GM23248 (cell line): ENCODE results near the gene OPCML. TPM values are rescaled to one million over a fixed set of nuclear protein-coding genes. Genes with fewer than 3 reads are reported as not detected.

Experiments
- DNase-seq: peaks from one replicate; pipeline ENCODE4 v3.0.0-alpha.2; 2015
- H2AFZ ChIP-seq: fragments of 200-600 bp; sonication (generic); 2 replicates; pipeline ENCODE4 v1.6.1; 2016; ENCODE audit warnings: antibody characterized with exemption
- H3F3A ChIP-seq: fragments of 200-600 bp; sonication (generic); 2 replicates; pipeline ENCODE4 v1.6.1; 2016; ENCODE audit warnings: mild to moderate bottlenecking, antibody characterized with exemption, mixed run types; ENCODE audit not compliant: insufficient read depth
- H3K27ac ChIP-seq: fragments of 200-600 bp; sonication (generic); 2 replicates; pipeline ENCODE4 v1.5.1; 2016; ENCODE audit warnings: mild to moderate bottlenecking
- H3K27me3 ChIP-seq: fragments of 200-600 bp; sonication (generic); replicated peaks from 2 replicates; pipeline ENCODE4 v1.6.1; 2016; ENCODE audit warnings: mild to moderate bottlenecking; ENCODE audit not compliant: insufficient read depth
- H3K36me3 ChIP-seq: fragments of 200-600 bp; sonication (generic); 2 replicates; pipeline ENCODE4 v1.6.1; 2016; ENCODE audit warnings: low read depth, mild to moderate bottlenecking
- H3K4me1 ChIP-seq: fragments of 200-600 bp; sonication (generic); 2 replicates; pipeline ENCODE4 v1.6.1; 2016; ENCODE audit warnings: mild to moderate bottlenecking; ENCODE audit not compliant: insufficient read depth
- H3K4me2 ChIP-seq: fragments of 200-600 bp; sonication (generic); one replicate; pipeline ENCODE4 v1.6.1; 2016; ENCODE audit warnings: mild to moderate bottlenecking; ENCODE audit not compliant: unreplicated experiment
- H3K4me3 ChIP-seq: fragments of 200-600 bp; sonication (generic); 2 replicates; pipeline ENCODE4 v1.5.1; 2016; ENCODE audit warnings: mild to moderate bottlenecking
- H3K79me2 ChIP-seq: fragments of 200-600 bp; sonication (generic); 2 replicates; pipeline ENCODE4 v1.6.1; 2016; ENCODE audit warnings: mild to moderate bottlenecking; ENCODE audit not compliant: insufficient read depth
- H3K9ac ChIP-seq: fragments of 200-600 bp; sonication (generic); 2 replicates; pipeline ENCODE4 v1.6.1; 2016; ENCODE audit warnings: mild to moderate bottlenecking
- H3K9me2 ChIP-seq: fragments of 200-600 bp; sonication (generic); 2 replicates; pipeline ENCODE4 v1.6.1; 2016; ENCODE audit warnings: mixed run types, mild to moderate bottlenecking, moderate library complexity; ENCODE audit not compliant: insufficient read depth
- H3K9me3 ChIP-seq: fragments of 200-600 bp; sonication (generic); one replicate; pipeline ENCODE4 v1.6.1; 2017; ENCODE audit warnings: low read depth
- H4K20me1 ChIP-seq: fragments of 200-600 bp; sonication (generic); 2 replicates; pipeline ENCODE4 v1.6.0; 2016; ENCODE audit not compliant: insufficient read depth
- EZH2 ChIP-seq: fragments of 200-600 bp; sonication (generic); IDR thresholded peaks from 2 replicates; pipeline ENCODE4 v1.6.1; 2018; ENCODE audit warnings: antibody characterized with exemption, mild to moderate bottlenecking; ENCODE audit not compliant: insufficient read depth, poor library complexity, severe bottlenecking
- EZH2phosphoT487 ChIP-seq: fragments of 200-600 bp; sonication (generic); IDR thresholded peaks from 2 replicates; pipeline ENCODE4 v1.6.1; 2018; ENCODE audit warnings: antibody characterized with exemption, moderate library complexity, mild to moderate bottlenecking, low read depth; ENCODE audit not compliant: insufficient read depth
- WGBS, 2 experiments: methylation state at CpG; one replicate each; pipeline ENCODE4 v1.1.6; 2015 to 2017; ENCODE audit warnings: low lambda C conversion rate in 2 of 2, low coverage in 1 of 2; ENCODE audit errors: missing lambda C conversion rate in 2 of 2; 5-methylcytosine and 5-hydroxymethylcytosine counted together
- in situ Hi-C: fragments of 300-500 bp; cut with MboI; formaldehyde crosslinking; loops from 2 replicates; pipeline ENCODE4 v1.15.0; 2020
- polyA plus RNA-seq: library from polyadenylated mRNA; unstranded; fragments of >200 nt; fragmentation: Nextera tagmentation; extraction: Ambion mirVana; gene quantifications from 2 replicates; pipeline ENCODE4 v1.2.1, GENCODE V29; 2016
- total RNA-seq: library from RNA; depleted of rRNA; stranded (reverse); fragments of >200 nt; shearing (Covaris generic); gene quantifications from 2 replicates; pipeline ENCODE4 v1.2.3, GENCODE V29; 2014

OPCML gene
- total and polyA plus RNA-seq, 2 experiments from 2014 or later = 0.69 to 1.6 TPM

GRCh38 chr11:132852361-132852760 lies 679.9 kb downstream of the OPCML start:
- H2AFZ ChIP-seq = no peak overlapping the region
- H3K36me3 ChIP-seq = no peaks in the 10 kb centered on the region
- H3K9ac ChIP-seq = no peak overlapping the region
- in situ Hi-C loops = no loop called here
- H3K4me1 ChIP-seq = peaks cover 8% of the 10 kb centered on the region; the same call in 1 of the 2 replicates
- H3K27me3 ChIP-seq = no peaks in the 10 kb centered on the region
- H3K9me2 ChIP-seq = no peaks in the 10 kb centered on the region
- peak; percentile 2 for DNase-seq
- no peaks in the 10 kb centered on the region for H3K79me2 ChIP-seq
- whole genome bisulfite sequencing, 2 experiments = 86 to 88% methylated on average over 7 of the region's 7 CpGs
- no peak overlapping the region for H3K27ac ChIP-seq
- peaks cover 4% of the 10 kb centered on the region; the same call in 1 of the 2 replicates for H3F3A ChIP-seq
- TF ChIP-seq EZH2phosphoT487 (no peak), EZH2 (no peak)
- H3K9me3 ChIP-seq = no peaks in the 10 kb centered on the region
- H4K20me1 ChIP-seq = no peaks in the 10 kb centered on the region
- no peak overlapping the region for H3K4me2 ChIP-seq
- H3K4me3 ChIP-seq = no peak overlapping the region

- peaks cover 6% of the 10 kb centered on the region; the same call in 1 of the 2 replicates for H3K27me3 ChIP-seq
- DNase-seq = no peak
- H3K9me3 ChIP-seq = no peaks in the 10 kb centered on the region
- in situ Hi-C loops = no loop called here
- H3K4me3 ChIP-seq = no peak overlapping the region
- no peak overlapping the region for H2AFZ ChIP-seq
- 41 to 48% methylated on average over 2 of the region's 2 CpGs for WGBS, 2 experiments
- no peak for TF ChIP-seq EZH2phosphoT487
- H3K9me2 ChIP-seq = no peaks in the 10 kb centered on the region
- no peaks in the 10 kb centered on the region for H4K20me1 ChIP-seq
- H3K27ac ChIP-seq = no peak overlapping the region
- no peak overlapping the region for H3K9ac ChIP-seq
- no peaks in the 10 kb centered on the region for H3K79me2 ChIP-seq
- H3K4me2 ChIP-seq = no peak overlapping the region
- no peaks in the 10 kb centered on the region for H3K36me3 ChIP-seq
- H3K4me1 ChIP-seq = peaks cover 8% of the 10 kb centered on the region; the same call in 1 of the 2 replicates
- H3F3A ChIP-seq = peaks cover 4% of the 10 kb centered on the region; the same call in 1 of the 2 replicates
These were observed 681.1 kb downstream of the OPCML start for GRCh38 chr11:132851247-132851646.

GRCh38 chr11:132850266-132850665 lies 682.0 kb downstream of the OPCML start:
- H2AFZ ChIP-seq = no peak overlapping the region
- no peak for DNase-seq
- no peaks in the 10 kb centered on the region for H4K20me1 ChIP-seq
- H3K9me3 ChIP-seq = no peaks in the 10 kb centered on the region
- H3K9ac ChIP-seq = no peak overlapping the region
- no peak overlapping the region for H3K4me2 ChIP-seq
- no peaks in the 10 kb centered on the region for H3K79me2 ChIP-seq
- peaks cover 13% of the 10 kb centered on the region for H3K4me1 ChIP-seq
- 35 to 46% methylated on average over 3 of the region's 3 CpGs for WGBS, 2 experiments
- in situ Hi-C loops = no loop called here
- peaks cover 6% of the 10 kb centered on the region; the same call in 1 of the 2 replicates for H3K27me3 ChIP-seq
- no peaks in the 10 kb centered on the region for H3K9me2 ChIP-seq
- H3K36me3 ChIP-seq = no peaks in the 10 kb centered on the region
- peaks cover 14% of the 10 kb centered on the region; the same call in 1 of the 2 replicates for H3F3A ChIP-seq
- no peak overlapping the region for H3K4me3 ChIP-seq
- no peak for TF ChIP-seq EZH2
- TF ChIP-seq EZH2phosphoT487 = no peak
- H3K27ac ChIP-seq = no peak overlapping the region

GRCh38 chr11:132848336-132848735 lies 684.0 kb downstream of the OPCML start:
- DNase-seq = peak; percentile 73
- no peak overlapping the region for H3K9ac ChIP-seq
- H3K4me3 ChIP-seq = no peak overlapping the region
- peaks cover 6% of the 10 kb centered on the region; the same call in 1 of the 2 replicates for H3K27me3 ChIP-seq
- no peak overlapping the region for H3K4me2 ChIP-seq
- 12 to 28% methylated on average over 2 of the region's 2 CpGs for WGBS, 2 experiments
- no peaks in the 10 kb centered on the region for H3K79me2 ChIP-seq
- H3F3A ChIP-seq = peaks cover 16% of the 10 kb centered on the region; the same call in 1 of the 2 replicates
- H3K9me2 ChIP-seq = no peaks in the 10 kb centered on the region
- no peaks in the 10 kb centered on the region for H4K20me1 ChIP-seq
- H3K4me1 ChIP-seq = peaks cover 22% of the 10 kb centered on the region
- no peak for TF ChIP-seq EZH2phosphoT487
- no peak for TF ChIP-seq EZH2
- no peaks in the 10 kb centered on the region for H3K36me3 ChIP-seq
- H3K27ac ChIP-seq = peak overlapping the region; percentile 23; the same call in 1 of the 2 replicates
- in situ Hi-C loops = no loop called here
- H2AFZ ChIP-seq = no peak overlapping the region
- H3K9me3 ChIP-seq = no peaks in the 10 kb centered on the region
